Parathyroid adenoma (tissue), 2 donors: ENCODE results near the gene IARS2.
"Not testable (repeated sequence)": the region's sequence is repeated elsewhere in the genome, so short reads cannot be mapped to it uniquely, and the experiment has no call there.

Experiments
- H2AFZ ChIP-seq: fragments of 300-600 bp; sonication (generic); one replicate; pipeline ENCODE4 v1.7.0; 2017; ENCODE audit warnings: antibody characterized with exemption, mild to moderate bottlenecking
- H3K27ac ChIP-seq: fragments of 300-600 bp; sonication (generic); one replicate; pipeline ENCODE4 v1.7.0; 2017
- H3K27me3 ChIP-seq: fragments of 300-600 bp; sonication (generic); one replicate; pipeline ENCODE4 v1.7.0; 2017; ENCODE audit warnings: low read length; ENCODE audit not compliant: control insufficient read depth, insufficient read depth
- H3K36me3 ChIP-seq: fragments of 300-600 bp; sonication (generic); one replicate; pipeline ENCODE4 v1.7.0; 2017; ENCODE audit warnings: low read length; ENCODE audit not compliant: control insufficient read depth, insufficient read depth
- H3K4me1 ChIP-seq: fragments of 300-600 bp; sonication (generic); one replicate; pipeline ENCODE4 v1.7.0; 2017; ENCODE audit warnings: control low read depth
- H3K4me2 ChIP-seq: fragments of 300-600 bp; sonication (generic); one replicate; pipeline ENCODE4 v1.7.0; 2017; ENCODE audit warnings: low read length
- H3K4me3 ChIP-seq: fragments of 300-600 bp; sonication (generic); one replicate; pipeline ENCODE4 v1.7.0; 2017; ENCODE audit warnings: low read depth, low read length
- H3K79me2 ChIP-seq: fragments of 300-600 bp; sonication (generic); one replicate; pipeline ENCODE4 v1.7.0; 2017; ENCODE audit warnings: control low read depth
- H3K9ac ChIP-seq: fragments of 300-600 bp; sonication (generic); one replicate; pipeline ENCODE4 v1.7.0; 2017; ENCODE audit warnings: mild to moderate bottlenecking
- H3K9me3 ChIP-seq: fragments of 300-600 bp; sonication (generic); one replicate; pipeline ENCODE4 v1.7.0; 2017; ENCODE audit warnings: low read length; ENCODE audit not compliant: control insufficient read depth
- TF ChIP-seq, protein P1 (sequence below): fragments of 300-600 bp; sonication (generic); IDR thresholded peaks from one replicate; pipeline ENCODE4 v1.7.0; 2017; ENCODE audit warnings: antibody characterized with exemption, mild to moderate bottlenecking
- donor health status: primary hyperparathyroidism.

Gene IARS2

DNA sequence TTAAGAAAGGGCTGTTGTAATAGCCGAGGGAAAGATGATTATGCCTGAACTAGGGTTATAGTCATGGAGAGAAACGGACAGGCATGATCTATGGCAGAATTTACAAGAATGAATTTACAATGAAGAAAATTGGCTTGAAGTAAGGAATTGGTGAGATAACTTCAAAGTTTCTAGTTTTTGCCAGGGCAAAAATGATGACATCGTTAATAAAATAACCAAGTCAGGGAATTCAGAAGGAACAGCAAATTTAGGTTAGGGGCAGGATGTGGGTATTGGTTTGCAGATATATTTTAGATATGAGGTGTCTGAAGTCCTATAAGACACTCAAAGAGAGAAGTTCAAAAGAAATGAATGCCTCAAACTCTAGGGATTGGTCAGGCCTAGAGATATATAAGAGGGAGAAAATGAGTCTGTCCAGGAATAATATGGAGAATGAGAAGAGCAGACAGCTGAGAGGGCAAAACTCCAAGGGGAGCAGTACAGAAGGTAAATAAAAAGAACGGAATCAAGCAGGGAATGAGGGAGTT is 62.8 kb downstream of the IARS2 start:
- TF ChIP-seq, protein P1, sequence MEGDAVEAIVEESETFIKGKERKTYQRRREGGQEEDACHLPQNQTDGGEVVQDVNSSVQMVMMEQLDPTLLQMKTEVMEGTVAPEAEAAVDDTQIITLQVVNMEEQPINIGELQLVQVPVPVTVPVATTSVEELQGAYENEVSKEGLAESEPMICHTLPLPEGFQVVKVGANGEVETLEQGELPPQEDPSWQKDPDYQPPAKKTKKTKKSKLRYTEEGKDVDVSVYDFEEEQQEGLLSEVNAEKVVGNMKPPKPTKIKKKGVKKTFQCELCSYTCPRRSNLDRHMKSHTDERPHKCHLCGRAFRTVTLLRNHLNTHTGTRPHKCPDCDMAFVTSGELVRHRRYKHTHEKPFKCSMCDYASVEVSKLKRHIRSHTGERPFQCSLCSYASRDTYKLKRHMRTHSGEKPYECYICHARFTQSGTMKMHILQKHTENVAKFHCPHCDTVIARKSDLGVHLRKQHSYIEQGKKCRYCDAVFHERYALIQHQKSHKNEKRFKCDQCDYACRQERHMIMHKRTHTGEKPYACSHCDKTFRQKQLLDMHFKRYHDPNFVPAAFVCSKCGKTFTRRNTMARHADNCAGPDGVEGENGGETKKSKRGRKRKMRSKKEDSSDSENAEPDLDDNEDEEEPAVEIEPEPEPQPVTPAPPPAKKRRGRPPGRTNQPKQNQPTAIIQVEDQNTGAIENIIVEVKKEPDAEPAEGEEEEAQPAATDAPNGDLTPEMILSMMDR: no peak
- Histone ChIP-seq H3K79me2 (no peaks in the 10 kb centered on the region), H3K4me3 (no peak overlapping the region), H3K27me3 (no peaks in the 10 kb centered on the region), H2AFZ (no peak overlapping the region), H3K4me1 (no peaks in the 10 kb centered on the region), H3K27ac (no peak overlapping the region), H3K9ac (no peak overlapping the region), H3K36me3 (no peaks in the 10 kb centered on the region), H3K4me2 (no peak overlapping the region), H3K9me3 (no peaks in the 10 kb centered on the region)

DNA sequence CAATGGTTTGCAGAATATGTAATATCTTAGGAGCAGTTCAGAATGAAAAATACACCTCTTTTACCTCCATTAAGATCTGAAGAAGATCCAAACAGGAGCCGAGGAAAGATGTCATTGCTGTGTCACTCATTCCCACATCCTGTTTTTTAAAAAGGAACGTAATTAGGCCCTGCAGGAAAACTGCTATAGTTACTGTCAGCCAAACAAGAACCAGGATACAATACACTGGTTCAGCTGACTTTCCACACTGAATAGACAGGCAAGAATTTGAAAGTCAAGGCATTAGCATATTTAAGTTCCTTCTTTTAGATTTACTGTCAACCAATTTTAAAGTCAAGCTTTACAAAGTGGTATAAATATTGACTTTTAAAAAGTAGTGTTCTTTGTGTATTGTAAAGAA is 63.8 kb downstream of the IARS2 start:
- H3K4me3 ChIP-seq: no peak overlapping the region
- H3K9me3 ChIP-seq: no peaks in the 10 kb centered on the region
- H2AFZ ChIP-seq: no peak overlapping the region
- H3K79me2 ChIP-seq: no peaks in the 10 kb centered on the region
- H3K4me1 ChIP-seq: no peaks in the 10 kb centered on the region
- H3K36me3 ChIP-seq: no peaks in the 10 kb centered on the region
- H3K9ac ChIP-seq: no peak overlapping the region
- no peaks in the 10 kb centered on the region for H3K27me3 ChIP-seq
- H3K27ac ChIP-seq: no peak overlapping the region
- H3K4me2 ChIP-seq: no peak overlapping the region
- TF ChIP-seq, protein P1: no peak

DNA sequence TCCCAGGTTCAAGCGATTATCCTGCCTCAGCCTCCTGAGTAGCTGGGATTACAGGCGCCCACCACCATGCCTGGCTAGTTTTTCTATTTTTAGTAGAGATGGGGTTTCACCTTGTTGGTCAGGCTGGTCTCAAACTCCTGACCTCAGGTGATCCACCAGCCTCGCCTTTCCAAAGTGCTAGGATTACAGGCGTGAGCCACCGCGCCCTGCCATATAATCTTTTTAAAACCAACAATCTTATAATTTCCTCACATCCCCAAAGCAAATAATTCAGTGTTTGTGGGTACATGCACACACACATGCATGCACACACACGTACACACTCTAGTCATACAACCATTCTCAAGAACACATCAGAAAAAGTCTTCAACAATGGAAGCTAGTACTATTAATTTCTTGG is 64.6 kb downstream of the IARS2 start:
- H3K36me3 ChIP-seq, H3K4me2 ChIP-seq, H3K9me3 ChIP-seq, H3K4me3 ChIP-seq, H3K27me3 ChIP-seq, H3K9ac ChIP-seq, H3K79me2 ChIP-seq, H2AFZ ChIP-seq, H3K4me1 ChIP-seq, H3K27ac ChIP-seq: not testable (repeated sequence)

DNA sequence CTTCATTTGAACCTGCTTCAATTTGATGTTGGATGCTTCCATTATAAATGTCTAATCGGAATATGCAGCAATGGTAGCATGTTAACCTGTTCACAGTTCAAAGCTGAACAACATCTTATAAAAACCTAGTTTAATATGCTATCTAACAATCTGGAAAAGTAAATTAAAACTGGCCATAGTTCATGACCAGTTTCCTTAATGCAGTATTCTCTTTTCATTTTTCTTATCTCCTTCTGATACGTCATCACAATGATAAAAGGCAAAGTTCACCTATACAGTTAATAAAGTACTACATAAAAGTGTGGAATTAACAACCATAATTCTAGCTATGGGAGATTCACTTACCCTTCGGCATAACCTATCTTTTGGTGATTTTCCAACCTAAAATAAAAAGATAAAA is 65.1 kb downstream of the IARS2 start:
- Histone ChIP-seq H3K4me2 (no peak overlapping the region), H3K36me3 (no peaks in the 10 kb centered on the region), H3K27ac (no peak overlapping the region), H3K4me1 (no peaks in the 10 kb centered on the region), H2AFZ (no peak overlapping the region), H3K79me2 (no peaks in the 10 kb centered on the region), H3K9me3 (no peaks in the 10 kb centered on the region), H3K9ac (no peak overlapping the region), H3K4me3 (no peak overlapping the region), H3K27me3 (no peaks in the 10 kb centered on the region)
- TF ChIP-seq, protein P1: no peak

DNA sequence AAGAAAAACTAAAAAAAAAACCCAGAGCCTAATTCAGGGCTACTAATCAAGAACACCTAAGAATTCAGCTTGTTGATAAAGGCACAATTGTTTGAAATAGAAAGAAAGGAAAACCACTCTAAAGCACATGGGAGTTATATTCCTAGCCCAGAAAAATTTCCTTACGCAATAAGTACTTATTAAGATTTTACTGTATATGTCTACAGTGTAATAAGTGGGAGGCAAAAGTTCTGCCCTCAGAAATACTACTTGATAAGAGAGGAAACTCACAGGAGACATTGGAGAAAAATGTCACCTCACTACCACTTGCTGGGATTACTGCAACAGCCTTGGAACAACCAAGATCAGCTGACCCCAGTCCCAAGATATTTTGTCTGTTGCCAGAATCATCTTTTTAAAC is 66.1 kb downstream of the IARS2 start:
- Histone ChIP-seq H3K36me3 (no peaks in the 10 kb centered on the region), H3K27ac (no peak overlapping the region), H3K4me2 (no peak overlapping the region), H3K79me2 (no peaks in the 10 kb centered on the region), H3K27me3 (no peaks in the 10 kb centered on the region), H3K9me3 (no peaks in the 10 kb centered on the region), H2AFZ (no peak overlapping the region), H3K9ac (no peak overlapping the region), H3K4me3 (no peak overlapping the region), H3K4me1 (no peaks in the 10 kb centered on the region)
- TF ChIP-seq, protein P1: no peak
